Suppressor macrophage treated with lipopolysaccharide for 4 hours (primary cell): Measurements from ENCODE around the gene RNF181.
"Not testable (repeated sequence)": the region's sequence is repeated elsewhere in the genome, so short reads cannot be mapped to it uniquely, and the experiment has no call there.

ENCODE experiments used
- DNase-seq: peaks from one replicate; pipeline ENCODE4 v3.0.0-alpha.2; 2020

RNF181 gene

GRCh38 chr2:85615413-85615728, 19.8 kb downstream of the RNF181 start:
- DNase-seq: no peak

- not testable (repeated sequence) for DNase-seq
Measured at GRCh38 chr2:85617723-85618122, 22.2 kb downstream of the RNF181 start.

GRCh38 chr2:85619617-85620016, 24.1 kb downstream of the RNF181 start:
- no peak for DNase-seq

- DNase-seq: no peak
Measured at GRCh38 chr2:85621338-85621737, 25.8 kb downstream of the RNF181 start.

GRCh38 chr2:85623991-85624390, 28.4 kb downstream of the RNF181 start:
- DNase-seq: no peak

- DNase-seq: peak; percentile 11
Measured at GRCh38 chr2:85628658-85629057, 33.1 kb downstream of the RNF181 start.

- no peak for DNase-seq
Measured at GRCh38 chr2:85631316-85631715, 35.8 kb downstream of the RNF181 start.

GRCh38 chr2:85635011-85635410, 39.5 kb downstream of the RNF181 start:
- peak; percentile 10 for DNase-seq

- DNase-seq: peak; percentile 51
Measured at GRCh38 chr2:85635636-85636035, 40.1 kb downstream of the RNF181 start.

- no peak for DNase-seq
Measured at GRCh38 chr2:85642725-85643124, 47.2 kb downstream of the RNF181 start.

- no peak for DNase-seq
Measured at GRCh38 chr2:85644909-85645308, 49.4 kb downstream of the RNF181 start.

- DNase-seq: no peak
Measured at GRCh38 chr2:85646166-85646565, 50.6 kb downstream of the RNF181 start.
